Common myeloid progenitor, CD34-positive (primary cell): ENCODE measurements around the gene RECQL5.

ENCODE experiments used
- CTCF ChIA-PET: fragments of 350-600 bp; sonication (Branson Sonifier 250); formaldehyde crosslinking; loops from one replicate; lab custom pipeline; 2021; ENCODE audit warnings: antibody characterized with exemption; lab: Charles Lee
- POLR2A ChIA-PET: fragments of 350-600 bp; sonication (Branson Sonifier 250); formaldehyde crosslinking; loops from one replicate; lab custom pipeline; 2021; ENCODE audit warnings: antibody characterized with exemption; lab: Charles Lee
- DNase-seq, 3 donors: peaks; one replicate each; pipeline versions ENCODE4 v3.0.0 to v3.0.0-alpha.2; 2013
- H3K27ac ChIP-seq, 2 experiments: 1 replicate in 1 of 2; 2 replicates in 1 of 2; pipeline ENCODE4 v1.7.0; 2013; ENCODE audit warnings: inconsistent platforms in 2 of 2, low read length in 2 of 2, mild to moderate bottlenecking in 2 of 2, low read depth in 1 of 2, moderate library complexity in 1 of 2; ENCODE audit not compliant: severe bottlenecking in 2 of 2, insufficient read depth in 1 of 2, poor library complexity in 1 of 2
- H3K27me3 ChIP-seq, 5 experiments: replicated peaks in 2 of 5; 1 replicate in 3 of 5; 2 replicates in 2 of 5; pipeline versions ENCODE4 v1.6.1 to v1.7.0; 2013; ENCODE audit warnings: low read length in 4 of 5, mild to moderate bottlenecking in 2 of 5, moderate library complexity in 2 of 5, inconsistent platforms in 1 of 5; ENCODE audit not compliant: insufficient read depth in 5 of 5, control insufficient read depth in 4 of 5
- H3K36me3 ChIP-seq, 4 experiments: 1 replicate in 2 of 4; 2 replicates in 2 of 4; pipeline versions ENCODE4 v1.6.1 to v1.7.0; 2013; ENCODE audit warnings: low read length in 3 of 4, control low read depth in 1 of 4, mild to moderate bottlenecking in 1 of 4; ENCODE audit not compliant: control insufficient read depth in 4 of 4, insufficient read depth in 4 of 4
- H3K4me1 ChIP-seq, 4 experiments: 1 replicate in 3 of 4; 2 replicates in 1 of 4; pipeline versions ENCODE4 v1.6.1 to v1.7.1; 2013; ENCODE audit warnings: low read length in 3 of 4, mild to moderate bottlenecking in 3 of 4, control low read depth in 1 of 4, inconsistent platforms in 1 of 4, moderate library complexity in 1 of 4; ENCODE audit not compliant: control insufficient read depth in 4 of 4, insufficient read depth in 4 of 4; ENCODE audit errors: control extremely low read depth in 1 of 4
- H3K4me3 ChIP-seq, 7 experiments: 1 replicate in 4 of 7; 2 replicates in 3 of 7; pipeline versions ENCODE4 v1.5.1 to v1.7.0; 2013; ENCODE audit warnings: mild to moderate bottlenecking in 7 of 7, low read length in 6 of 7, moderate library complexity in 6 of 7, inconsistent platforms in 2 of 7, low read depth in 2 of 7, control low read depth in 1 of 7; ENCODE audit not compliant: insufficient read depth in 4 of 7, control insufficient read depth in 1 of 7; ENCODE audit errors: extremely low read depth in 1 of 7
- H3K9me3 ChIP-seq, 5 experiments: 1 replicate in 4 of 5; 2 replicates in 1 of 5; pipeline versions ENCODE4 v1.6.1 to v1.7.1; 2013; ENCODE audit warnings: low read length in 4 of 5, mild to moderate bottlenecking in 2 of 5, inconsistent platforms in 1 of 5, low read depth in 1 of 5, moderate library complexity in 1 of 5; ENCODE audit not compliant: control insufficient read depth in 4 of 5, insufficient read depth in 2 of 5; ENCODE audit errors: control extremely low read depth in 1 of 5
- WGBS: methylation state at CpG from one replicate; pipeline ENCODE4 v1.1.5; 2013; ENCODE audit not compliant: insufficient coverage; 5-methylcytosine and 5-hydroxymethylcytosine counted together

Gene RECQL5

GRCh38 chr17:75642182-75642783 lies 24.7 kb downstream of the RECQL5 start:
- H3K36me3 ChIP-seq: peaks cover 0 to 12% (median 10%) of the 10 kb centered on the region in 4 experiments
- peak in 2 of 3 donors; percentile 38 to 44 for DNase-seq
- POLR2A ChIA-PET: no interaction called here

GRCh38 chr17:75641343-75641742 lies 25.6 kb downstream of the RECQL5 start:
- no peaks in the 10 kb centered on the region for H3K9me3 ChIP-seq
- WGBS: 94% methylated on average over 9 of the region's 9 CpGs
- CTCF ChIA-PET: interaction anchor here (0.9 to 29.3 kb wide), 5 partner anchors 8 to 108 kb away, joined by 3 to 834 read pairs (median 8); partner anchors contain the start of gene SMIM5
- peaks cover 7 to 36% (median 19%) of the 10 kb centered on the region in 4 experiments for H3K4me1 ChIP-seq
- peaks cover 0 to 14% (median 10%) of the 10 kb centered on the region in 4 experiments for H3K36me3 ChIP-seq
- H3K4me3 ChIP-seq: no peak overlapping the region
- POLR2A ChIA-PET: no interaction called here
- no peaks in the 10 kb centered on the region for H3K27me3 ChIP-seq
- H3K27ac ChIP-seq: no peak overlapping the region
- no peak for DNase-seq

More at GRCh38 chr17:75642182-75642783, 24.7 kb downstream of the RECQL5 start:
- H3K4me3 ChIP-seq: peak overlapping the region in 1 of 7 experiments; percentile 40
- H3K27ac ChIP-seq: peak overlapping the region in 1 of 2 experiments; percentile 67
- H3K4me1 ChIP-seq: peaks cover 7 to 39% (median 24%) of the 10 kb centered on the region in 4 experiments
- CTCF ChIA-PET: interaction anchor here (1.2 to 29.3 kb wide), 4 partner anchors 9 to 108 kb away, joined by 3 to 834 read pairs (median 421); partner anchors contain the start of gene SMIM5
- H3K27me3 ChIP-seq: no peaks in the 10 kb centered on the region
- H3K9me3 ChIP-seq: no peaks in the 10 kb centered on the region
- WGBS: 75% methylated on average over 5 of the region's 7 CpGs

GRCh38 chr17:75640556-75641119 lies 26.3 kb downstream of the RECQL5 start:
- H3K4me1 ChIP-seq: peaks cover 7 to 36% (median 18%) of the 10 kb centered on the region in 4 experiments
- H3K27me3 ChIP-seq: no peaks in the 10 kb centered on the region
- H3K4me3 ChIP-seq: no peak overlapping the region
- DNase-seq: no peak
- H3K9me3 ChIP-seq: no peaks in the 10 kb centered on the region
- 100% methylated on average over 5 of the region's 13 CpGs for WGBS
- ChIA-PET CTCF (interaction anchor here (0.9 to 29.3 kb wide), 3 partner anchors 7 to 48 kb away, joined by 4 to 834 read pairs (median 834); partner anchors contain the start of gene SMIM5), POLR2A (no interaction called here)
- peaks cover 0 to 15% (median 10%) of the 10 kb centered on the region in 4 experiments for H3K36me3 ChIP-seq
- H3K27ac ChIP-seq: no peak overlapping the region

GRCh38 chr17:75639771-75640555 lies 27.0 kb downstream of the RECQL5 start:
- H3K4me1 ChIP-seq: peaks cover under 1 to 36% (median 19%) of the 10 kb centered on the region in 4 experiments
- ChIA-PET CTCF (interaction anchor here (2.5 to 29.3 kb wide), 3 partner anchors 6 to 15 kb away, joined by 8 to 834 read pairs (median 834); partner anchors contain the start of gene SMIM5), POLR2A (no interaction called here)
- H3K27ac ChIP-seq: no peak overlapping the region
- H3K9me3 ChIP-seq: no peaks in the 10 kb centered on the region
- no peaks in the 10 kb centered on the region for H3K27me3 ChIP-seq
- H3K36me3 ChIP-seq: peaks cover 0 to 15% (median 10%) of the 10 kb centered on the region in 4 experiments
- WGBS: 97% methylated on average over 29 of the region's 30 CpGs
- no peak for DNase-seq
- no peak overlapping the region for H3K4me3 ChIP-seq

GRCh38 chr17:75639327-75639726 lies 27.6 kb downstream of the RECQL5 start:
- H3K27me3 ChIP-seq: no peaks in the 10 kb centered on the region
- H3K9me3 ChIP-seq: no peaks in the 10 kb centered on the region
- no peak overlapping the region for H3K27ac ChIP-seq
- H3K4me1 ChIP-seq: peaks cover 0 to 36% (median 23%) of the 10 kb centered on the region in 4 experiments
- peaks cover 0 to 15% (median 10%) of the 10 kb centered on the region in 4 experiments for H3K36me3 ChIP-seq
- 100% methylated on average over 2 of the region's 3 CpGs for WGBS
- POLR2A ChIA-PET: no interaction called here
- no peak overlapping the region for H3K4me3 ChIP-seq
- DNase-seq: no peak
- CTCF ChIA-PET: interaction anchor here (1.0 to 29.3 kb wide), 4 partner anchors 12 to 123 kb away, joined by 3 to 834 read pairs (median 118); a partner anchor contains a TSS

GRCh38 chr17:75638893-75639292 lies 28.1 kb downstream of the RECQL5 start:
- WGBS: 97% methylated on average over 12 of the region's 13 CpGs
- H3K27ac ChIP-seq: no peak overlapping the region
- no peak overlapping the region for H3K4me3 ChIP-seq
- DNase-seq: no peak
- ChIA-PET POLR2A (no interaction called here), CTCF (interaction anchor here (0.6 to 29.3 kb wide), 5 partner anchors 13 to 124 kb away, joined by 3 to 834 read pairs (median 8); a partner anchor contains a TSS)
- H3K4me1 ChIP-seq: peaks cover 0 to 38% (median 26%) of the 10 kb centered on the region in 4 experiments
- no peaks in the 10 kb centered on the region for H3K27me3 ChIP-seq
- H3K9me3 ChIP-seq: no peaks in the 10 kb centered on the region
- H3K36me3 ChIP-seq: peaks cover 0 to 15% (median 10%) of the 10 kb centered on the region in 4 experiments
